GM19397 (cell line): Measurements from ENCODE around the gene CNNM2.
"Not testable (repeated sequence)": the region's sequence is repeated elsewhere in the genome, so short reads cannot be mapped to it uniquely, and the experiment has no call there.

ENCODE experiments used
- ATAC-seq: cut with Tn5 transposase; IDR thresholded peaks from one replicate; pipeline ENCODE4 v1.9.1; 2021; ENCODE audit warnings: mild to moderate bottlenecking, moderate library complexity; ENCODE audit not compliant: unreplicated experiment

CNNM2 gene

GRCh38 chr10:103130910-103131309, 212.8 kb downstream of the CNNM2 start:
- no peak for ATAC-seq

DNA sequence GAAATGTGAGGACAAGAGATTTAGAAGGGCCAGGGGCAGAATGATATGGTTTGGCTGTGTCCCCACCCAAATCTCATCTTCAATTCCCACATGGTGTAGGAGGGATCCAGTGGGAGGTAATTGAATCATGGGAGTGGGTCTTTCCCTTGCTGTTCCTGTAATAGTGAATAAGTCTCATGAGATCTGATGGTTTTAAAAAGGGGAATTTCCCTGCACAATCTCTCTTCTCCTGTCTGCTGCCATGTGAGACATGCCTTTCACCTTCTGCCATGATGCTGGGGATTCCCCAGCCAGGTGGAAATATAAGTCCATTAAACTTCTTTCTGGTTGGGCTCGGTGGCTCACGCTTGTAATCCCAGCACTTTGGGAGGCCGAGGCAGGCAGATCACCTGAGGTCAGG, 217.1 kb downstream of the CNNM2 start:
- not testable (repeated sequence) for ATAC-seq

DNA sequence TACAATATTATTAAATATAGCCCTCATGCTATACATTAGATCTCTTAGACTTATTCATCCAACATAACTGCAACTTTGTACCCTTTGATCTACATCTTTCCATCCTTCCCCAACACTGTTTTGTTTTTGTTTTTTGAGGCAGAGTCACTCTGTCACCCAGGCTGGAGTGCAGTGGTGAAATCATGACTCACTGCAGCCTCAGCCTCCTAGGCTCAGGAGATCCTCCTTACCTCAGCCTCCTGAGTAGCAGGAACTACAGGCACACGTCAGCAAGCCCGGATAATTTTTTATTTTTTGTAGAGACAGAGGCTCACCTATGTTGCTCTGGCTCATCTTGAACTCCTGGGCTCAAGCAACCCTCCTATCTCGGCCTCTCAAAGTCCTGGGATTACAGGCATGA, 221.7 kb downstream of the CNNM2 start:
- no peak for ATAC-seq
